Transverse colon (tissue), 4 donors: Measurements from ENCODE around the gene SH2B3. TPM values are rescaled to one million over a fixed set of nuclear protein-coding genes. Genes with fewer than 3 reads are reported as not detected.

Experiments used
- DNase-seq: peaks from one replicate; pipeline ENCODE4 v3.0.0-alpha.2; 2019
- H3K27ac ChIP-seq, 4 donors: fragments of 200-600 bp; sonication (generic); 2 replicates each; pipeline ENCODE4 v1.5.1; 2016 to 2018; ENCODE audit warnings: inconsistent platforms in 4 of 4
- H3K27me3 ChIP-seq: fragments of 200-600 bp; sonication (generic); 2 replicates; pipeline ENCODE4 v1.5.1; 2017; ENCODE audit warnings: inconsistent platforms
- H3K36me3 ChIP-seq, 4 donors: fragments of 200-600 bp; sonication (generic); 2 replicates each; pipeline ENCODE4 v1.5.1; 2017 to 2019; ENCODE audit warnings: inconsistent platforms in 4 of 4
- H3K4me1 ChIP-seq, 4 donors: fragments of 200-600 bp; sonication (generic); 2 replicates each; pipeline ENCODE4 v1.5.1; 2017 to 2020; ENCODE audit warnings: inconsistent platforms in 4 of 4
- H3K4me3 ChIP-seq, 4 donors: fragments of 200-600 bp; sonication (generic); 1 replicate in 1 of 4; 2 replicates in 3 of 4; pipeline versions ENCODE4 v1.5.1 to v1.6.1; 2017 to 2019; ENCODE audit warnings: inconsistent platforms in 4 of 4
- H3K9me3 ChIP-seq, 2 donors: fragments of 200-600 bp; sonication (generic); 2 replicates each; pipeline ENCODE4 v1.5.1; 2017 to 2019; ENCODE audit warnings: inconsistent platforms in 2 of 2
- CTCF ChIP-seq, 5 experiments: fragments of 200-600 bp in 3 of 5; fragments of 450-650 bp in 2 of 5; sonication (generic) in 3 of 5; IDR thresholded peaks; 1 replicate in 2 of 5; 2 replicates in 3 of 5; pipeline ENCODE4 v1.5.1; 2016 to 2017; ENCODE audit warnings: antibody characterized with exemption in 5 of 5, inconsistent platforms in 3 of 5, mild to moderate bottlenecking in 2 of 5, moderate library complexity in 1 of 5
- EP300 ChIP-seq: sonication (generic); formaldehyde crosslinking; IDR thresholded peaks from one replicate; pipeline ENCODE4 v1.6.1; 2017; ENCODE audit warnings: antibody characterized with exemption, low read depth
- POLR2A ChIP-seq: fragments of 450-650 bp; IDR thresholded peaks from one replicate; pipeline ENCODE4 v1.6.1; 2016; ENCODE audit warnings: antibody characterized with exemption, mild to moderate bottlenecking, moderate library complexity
- POLR2AphosphoS5 ChIP-seq, 3 donors: sonication (generic); formaldehyde crosslinking; IDR thresholded peaks; one replicate each; pipeline ENCODE4 v1.6.1; 2016; ENCODE audit warnings: antibody characterized with exemption in 3 of 3
- WGBS, 2 donors: methylation state at CpG; one replicate each; pipeline ENCODE4 v1.1.5; 2018; ENCODE audit warnings: low coverage in 1 of 2; 5-methylcytosine and 5-hydroxymethylcytosine counted together
- in situ Hi-C, 4 donors: fragments of 200-750 bp; cut with MboI; loops; one replicate each; pipeline versions ENCODE4 v1.15.0 to v1.15.1; 2017; ENCODE audit warnings: low sequenced_read_pairs in 3 of 4, low pct_ligation_motif_present in 1 of 4, low pct_unique_long_range_greater_than_20kb in 1 of 4
- intact Hi-C: fragments of 100-400 bp; cut with DNase I; formaldehyde crosslinking; loops from one replicate; pipeline ENCODE4 v1.15.1; 2023; ENCODE audit warnings: low total_unique reads
- total RNA-seq, 4 donors: library from RNA; depleted of rRNA; stranded (reverse); fragments of >200 nt; gene quantifications; one replicate each; pipeline ENCODE4 v1.1.0, GENCODE V29; 2016

The SH2B3 gene
- total RNA-seq, 4 donors from 2014 or later, result 22.3 to 99.1 (median 43.6) TPM

DNA sequence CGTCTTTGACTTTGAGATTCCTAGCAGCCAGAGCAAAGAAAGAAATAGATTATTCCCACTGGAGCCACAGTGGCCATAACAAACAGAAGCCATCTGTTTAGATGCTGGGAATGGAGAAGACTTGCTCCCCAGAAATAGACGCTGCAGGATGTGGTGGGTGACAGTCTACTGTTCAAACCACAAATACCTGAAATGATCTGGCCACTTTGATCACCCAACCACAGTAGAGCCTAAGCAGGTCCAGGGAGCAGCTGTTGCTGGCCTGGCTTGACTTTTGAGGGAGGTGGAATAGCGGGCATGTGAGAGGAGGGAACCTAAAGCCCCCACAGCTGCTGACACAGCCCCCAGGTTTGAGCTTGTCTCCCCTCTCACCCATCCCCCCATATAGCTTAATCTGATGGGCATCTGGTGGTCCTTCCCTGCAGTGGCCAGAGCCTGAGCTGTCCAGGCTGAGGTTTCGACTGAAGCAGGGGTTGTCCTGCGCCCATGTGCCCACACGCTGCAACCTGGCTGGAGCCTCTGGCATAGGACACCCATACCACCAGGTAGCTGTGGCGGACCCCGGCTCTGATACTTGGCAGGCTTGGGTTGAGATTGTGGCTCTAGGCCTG, 38.7 kb downstream of the SH2B3 start:
- no peak overlapping the region for H3K4me3 ChIP-seq
- WGBS, 2 donors, result 71 to 86% methylated on average over 1 to 6 of the region's 8 CpGs
- intact Hi-C loops, result loop anchor here (5.0 kb wide), 1 partner anchor 37 kb away; the partner anchor contains the start of gene SH2B3
- in situ Hi-C loops, result no loop called here
- H3K4me1 ChIP-seq, result peaks cover 43 to 80% (median 54%) of the 10 kb centered on the region in 4 donors
- DNase-seq, result peak; percentile 12
- no peaks in the 10 kb centered on the region for H3K9me3 ChIP-seq
- peaks cover 0 to 8% (median 0%) of the 10 kb centered on the region in 4 donors for H3K36me3 ChIP-seq
- no peak for TF ChIP-seq POLR2A
- peak overlapping the region; percentile 66 to 77 (median 72) for H3K27ac ChIP-seq
- H3K27me3 ChIP-seq, result no peaks in the 10 kb centered on the region

DNA sequence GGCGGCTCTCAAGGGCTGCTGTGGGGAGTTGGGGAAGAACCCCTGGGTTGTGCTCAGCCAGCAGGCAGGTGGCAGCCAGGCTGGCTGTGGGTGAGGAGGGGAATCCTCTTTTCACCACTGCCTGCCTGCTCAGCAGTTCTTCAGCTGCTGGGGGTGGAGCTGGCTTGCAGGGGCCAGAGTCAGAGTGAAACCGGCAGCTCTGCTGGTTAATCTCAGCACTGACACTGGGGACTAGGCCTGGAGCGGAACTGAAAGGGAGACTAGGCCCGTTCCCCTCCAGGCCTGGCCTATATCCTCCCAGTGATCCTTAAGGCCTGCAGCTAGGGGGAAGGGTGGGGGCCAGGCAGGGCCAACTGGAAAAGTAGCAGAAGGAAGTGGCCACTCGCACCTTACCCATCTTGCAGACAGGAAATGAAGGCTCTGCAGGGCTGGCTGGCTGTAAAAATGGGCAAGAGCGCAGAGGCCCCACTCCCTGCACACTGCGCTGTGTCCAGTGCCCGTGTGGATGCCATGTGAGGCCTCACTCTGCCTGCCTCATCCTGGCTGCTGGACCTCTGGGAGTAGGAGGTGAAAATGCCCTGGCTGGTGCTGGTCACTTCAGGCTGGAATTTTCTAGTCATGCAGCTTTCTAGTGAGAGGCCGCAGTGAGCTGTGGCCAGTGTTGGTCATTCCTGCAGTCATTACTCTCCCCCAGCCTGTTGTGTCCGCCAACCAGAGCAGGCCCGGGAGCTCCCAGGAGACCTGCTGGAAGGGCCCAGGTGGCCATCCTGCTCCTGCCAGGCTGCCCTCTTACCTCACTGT, 39.4 kb downstream of the SH2B3 start:
- WGBS, 2 donors, result 50 to 52% methylated on average over 2 to 11 of the region's 11 CpGs

DNA sequence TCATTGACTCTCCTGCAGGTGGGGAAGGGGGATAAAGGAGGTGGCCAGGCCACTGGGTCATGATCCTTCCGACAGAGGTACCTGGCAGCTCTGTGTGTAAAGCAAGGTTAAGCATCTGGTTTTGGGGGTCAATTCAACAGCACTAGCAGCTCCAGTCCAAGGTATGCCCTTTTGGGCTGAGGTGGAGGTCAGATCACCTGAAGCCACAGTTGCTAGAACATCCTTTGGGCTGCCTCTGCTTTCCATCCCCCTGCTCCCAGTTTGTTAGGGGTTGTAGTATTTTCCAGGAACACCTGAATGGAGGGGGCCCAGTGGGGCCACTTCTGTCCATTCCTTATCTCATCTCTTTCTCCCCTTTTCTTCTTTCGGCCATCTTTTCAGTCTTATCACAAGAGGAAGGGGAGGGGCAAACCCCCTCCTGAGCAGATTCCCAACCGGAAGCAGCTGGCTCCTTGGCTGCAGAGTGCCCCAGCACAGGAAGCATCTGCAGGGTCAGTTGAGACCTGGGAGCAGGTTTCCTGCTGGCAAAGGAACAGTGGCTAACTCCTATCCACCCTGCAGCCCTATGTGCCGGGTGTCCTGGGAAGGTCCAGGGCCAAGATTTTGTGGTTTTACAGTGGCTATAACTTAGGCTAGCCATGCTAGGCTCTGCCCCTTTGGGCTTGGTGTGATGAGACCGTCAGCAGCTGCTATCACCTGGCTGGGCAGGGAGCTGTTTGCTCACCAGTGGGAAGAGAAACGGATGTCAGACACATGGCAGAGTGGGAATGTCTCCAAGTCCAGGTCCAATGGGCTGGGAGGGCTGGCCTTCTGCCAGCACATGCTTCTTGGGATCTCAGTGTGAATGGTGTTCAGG, 40.2 kb downstream of the SH2B3 start:
- Histone ChIP-seq H3K36me3 (peaks cover 0 to 8% (median 0%) of the 10 kb centered on the region in 4 donors), H3K4me3 (no peak overlapping the region), H3K9me3 (no peaks in the 10 kb centered on the region), H3K27me3 (no peaks in the 10 kb centered on the region), H3K27ac (peak overlapping the region; percentile 66 to 77 (median 72)), H3K4me1 (peaks cover 43 to 67% (median 54%) of the 10 kb centered on the region in 4 donors)
- 30 to 45% methylated on average over 2 to 6 of the region's 6 CpGs for WGBS, 2 donors
- intact Hi-C loops (no loop called here), in situ Hi-C loops (loop anchor here in 2 of 4 donors (5.0 kb wide), 1 partner anchor 49 kb away; no protein-coding TSS in a partner anchor)
- DNase-seq, result peak; percentile 71
- TF ChIP-seq POLR2AphosphoS5 (IDR thresholded peaks at IDR 0.05) (peak in 2 of 3 donors; percentile 31 to 68), EP300 (no peak), CTCF (IDR thresholded peaks at IDR 0.05) (no peak), POLR2A (no peak)

More for the DNA sequence above, 39.4 kb downstream of the SH2B3 start:
- intact Hi-C loops, result loop anchor here (5.0 kb wide), 1 partner anchor 38 kb away; the partner anchor contains the start of gene SH2B3
- peak in 1 of 5 experiments; percentile 18 for TF ChIP-seq CTCF (IDR thresholded peaks at IDR 0.05)
- no peak for TF ChIP-seq EP300
- TF ChIP-seq POLR2AphosphoS5 (IDR thresholded peaks at IDR 0.05), result peak in 2 of 3 donors; percentile 10 to 34
- TF ChIP-seq POLR2A, result no peak
- DNase-seq, result peak; percentile 80
- Histone ChIP-seq H3K27ac (peak overlapping the region; percentile 66 to 77 (median 72)), H3K27me3 (no peaks in the 10 kb centered on the region), H3K9me3 (no peaks in the 10 kb centered on the region), H3K4me1 (peaks cover 43 to 73% (median 54%) of the 10 kb centered on the region in 4 donors), H3K36me3 (peaks cover 0 to 8% (median 0%) of the 10 kb centered on the region in 4 donors), H3K4me3 (no peak overlapping the region)
- in situ Hi-C loops, result loop anchor here in 2 of 4 donors (5.0 kb wide), 1 partner anchor 48 kb away; no protein-coding TSS in a partner anchor
